Lower leg skin (tissue), 4 donors: Measurements from ENCODE around the gene CDKAL1. TPM values are rescaled to one million over a fixed set of nuclear protein-coding genes. Genes with fewer than 3 reads are reported as not detected.
"Not testable (repeated sequence)": the region's sequence is repeated elsewhere in the genome, so short reads cannot be mapped to it uniquely, and the experiment has no call there.

Source experiments
- DNase-seq, 2 donors: peaks; one replicate each; pipeline ENCODE4 v3.0.0-alpha.2; 2019; ENCODE audit warnings: low spot score in 2 of 2
- H3K4me3 ChIP-seq: fragments of 200-600 bp; sonication (generic); 2 replicates; pipeline ENCODE4 v1.5.1; 2017; ENCODE audit warnings: mild to moderate bottlenecking, low read depth; ENCODE audit not compliant: poor library complexity, severe bottlenecking
- CTCF ChIP-seq, 3 donors: fragments of 450-650 bp; IDR thresholded peaks; one replicate each; pipeline ENCODE4 v1.5.1; 2016; ENCODE audit warnings: antibody characterized with exemption in 3 of 3, mild to moderate bottlenecking in 3 of 3, moderate library complexity in 2 of 3
- POLR2A ChIP-seq, 2 donors: fragments of 450-650 bp; IDR thresholded peaks; one replicate each; pipeline ENCODE4 v1.6.1; 2016 to 2017; ENCODE audit warnings: antibody characterized with exemption in 2 of 2, mild to moderate bottlenecking in 1 of 2, moderate library complexity in 1 of 2
- WGBS, 2 donors: methylation state at CpG; one replicate each; pipeline ENCODE4 v1.1.5; 2018; 5-methylcytosine and 5-hydroxymethylcytosine counted together
- intact Hi-C: fragments of 100-400 bp; cut with DNase I; formaldehyde crosslinking; loops from one replicate; pipeline ENCODE4 v1.15.0; 2023; ENCODE audit warnings: low total_unique reads
- total RNA-seq, 4 donors: library from RNA; depleted of rRNA; stranded (reverse); fragments of >200 nt; gene quantifications; one replicate each; pipeline ENCODE4 v1.1.0, GENCODE V29; 2016

CDKAL1 gene
- total RNA-seq, 4 donors from 2014 or later: 10.3 to 18.0 (median 11.6) TPM

- TF ChIP-seq POLR2A (IDR thresholded peaks at IDR 0.05) (no peak), CTCF (IDR thresholded peaks at IDR 0.05) (no peak)
- intact Hi-C loops: no loop called here
- no peak for DNase-seq
- 63 to 65% methylated on average over 3 of the region's 3 CpGs for WGBS, 2 donors
- no peak overlapping the region for H3K4me3 ChIP-seq
Measured at GRCh38 chr6:20715135-20715806, 181.0 kb downstream of the CDKAL1 start.

- intact Hi-C loops: no loop called here
- DNase-seq: no peak
- TF ChIP-seq POLR2A (IDR thresholded peaks at IDR 0.05) (no peak), CTCF (IDR thresholded peaks at IDR 0.05) (no peak)
- 86 to 93% methylated on average over 1 of the region's 1 CpG for WGBS, 2 donors
- no peak overlapping the region for H3K4me3 ChIP-seq
Measured at GRCh38 chr6:20716865-20717264, 182.6 kb downstream of the CDKAL1 start.

- intact Hi-C loops: no loop called here
- DNase-seq: no peak
- no peak overlapping the region for H3K4me3 ChIP-seq
- no peak for TF ChIP-seq CTCF (IDR thresholded peaks at IDR 0.05)
- no peak for TF ChIP-seq POLR2A (IDR thresholded peaks at IDR 0.05)
Measured at GRCh38 chr6:20717743-20718142, 183.5 kb downstream of the CDKAL1 start.

- no peak overlapping the region for H3K4me3 ChIP-seq
- intact Hi-C loops: no loop called here
- 88 to 91% methylated on average over 3 of the region's 3 CpGs for WGBS, 2 donors
- no peak for DNase-seq
- TF ChIP-seq POLR2A (IDR thresholded peaks at IDR 0.05): no peak
- no peak for TF ChIP-seq CTCF (IDR thresholded peaks at IDR 0.05)
Measured at GRCh38 chr6:20718705-20719653, 184.7 kb downstream of the CDKAL1 start.

GRCh38 chr6:20719980-20720379, 185.7 kb downstream of the CDKAL1 start:
- DNase-seq: no peak
- H3K4me3 ChIP-seq: no peak overlapping the region
- intact Hi-C loops: no loop called here
- no peak for TF ChIP-seq CTCF (IDR thresholded peaks at IDR 0.05)
- TF ChIP-seq POLR2A (IDR thresholded peaks at IDR 0.05): no peak
- WGBS, 2 donors: 82 to 92% methylated on average over 2 of the region's 2 CpGs

GRCh38 chr6:20721121-20721520, 186.9 kb downstream of the CDKAL1 start:
- WGBS, 2 donors: 64 to 66% methylated on average over 3 of the region's 3 CpGs
- intact Hi-C loops, DNase-seq, H3K4me3 ChIP-seq: not testable (repeated sequence)
